ENCODE data around the gene CFAP61. TPM values are rescaled to one million over a fixed set of nuclear protein-coding genes. Genes with fewer than 3 reads are reported as not detected.
"Not testable (repeated sequence)": the region's sequence is repeated elsewhere in the genome, so short reads cannot be mapped to it uniquely, and the experiment has no call there.

CFAP61 gene, protein sequence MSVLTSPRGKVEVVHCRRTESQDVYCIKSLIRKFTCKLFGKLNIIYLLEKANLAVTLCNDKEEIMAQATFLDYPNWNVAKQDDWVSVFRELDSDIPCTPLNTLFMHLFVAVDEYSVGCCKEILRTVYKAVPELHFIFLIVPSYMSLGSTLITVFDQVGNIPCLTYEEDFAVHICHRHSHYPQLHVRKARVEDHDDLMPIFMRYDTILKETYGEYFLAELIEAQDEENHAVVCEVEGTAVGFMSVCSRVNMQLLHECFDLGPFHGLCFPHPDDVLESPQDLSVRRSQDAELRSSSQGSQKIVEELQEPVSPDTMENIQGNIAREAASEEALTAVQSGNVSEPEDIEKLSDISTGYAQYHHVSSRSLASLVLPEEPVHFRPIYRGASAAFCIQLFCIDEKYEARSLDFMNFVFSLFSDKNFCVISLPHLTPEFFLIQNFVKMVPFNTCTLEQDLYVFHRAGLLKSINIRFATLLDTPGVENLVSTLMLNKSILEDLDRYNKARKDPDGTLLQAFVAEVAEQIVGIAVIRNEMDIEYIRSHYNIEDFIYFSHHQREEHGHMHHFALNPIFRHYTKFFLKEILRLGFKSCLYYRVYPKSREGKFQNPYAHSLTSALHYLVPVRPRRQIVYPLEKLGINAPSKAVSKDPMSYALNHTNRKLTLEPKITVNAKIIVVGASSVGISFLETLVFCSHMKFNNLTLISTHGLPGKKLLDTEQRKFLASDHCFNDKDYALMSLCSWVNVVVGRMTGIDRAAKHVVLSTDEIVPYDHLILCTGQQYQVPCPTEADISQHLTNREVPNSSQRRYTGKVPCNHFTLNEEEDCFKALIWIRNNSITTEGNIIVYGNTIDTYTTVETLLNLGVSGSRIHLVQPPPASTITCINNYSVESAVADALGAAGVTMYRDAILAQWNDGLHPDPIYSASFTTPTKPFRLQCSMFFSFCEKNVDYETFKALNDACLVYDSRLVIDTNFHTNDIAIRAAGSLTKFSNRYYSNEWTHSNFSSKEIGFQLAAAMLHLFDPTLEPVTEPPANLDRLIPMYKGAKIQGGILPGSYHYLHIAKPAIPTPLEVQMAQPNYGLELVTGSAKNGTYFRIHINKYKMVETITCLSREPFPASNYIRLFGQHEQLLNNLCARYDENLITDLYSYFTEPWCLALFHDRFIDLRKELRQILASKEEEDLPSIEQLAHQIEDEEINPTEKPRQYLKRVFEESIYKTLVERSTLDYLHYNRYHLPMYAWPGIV
- not detected for polyA plus RNA-seq (2013, experiment 1 of 2; ENCODE audit: insufficient read length)
- 0.26 TPM for polyA plus RNA-seq (2013, experiment 2 of 2; ENCODE audit: insufficient read length)

GRCh38 chr20:20052074-20052970 lies at the start of gene CFAP61, which contains the start of gene CRNKL1:
TSS of gene CFAP61 (plus strand) at chr20:20052532. CDS start at chr20:20056654, 4,122 bp downstream.
TSS of gene CRNKL1 (minus strand) at chr20:20052466. CDS start at chr20:20052342, 124 bp downstream.
- peak; percentile 94 for DNase-seq

GRCh38 chr20:20003031-20003954 lies 49.0 kb upstream of the CFAP61 start:
- peak; percentile 48 for DNase-seq

- DNase-seq = not testable (repeated sequence)
These were observed 48.4 kb upstream of the CFAP61 start for GRCh38 chr20:20003955-20004322.

GRCh38 chr20:20005342-20005741 lies 47.0 kb upstream of the CFAP61 start:
- DNase-seq = no peak

- no peak for DNase-seq
These were observed 42.5 kb upstream of the CFAP61 start for GRCh38 chr20:20009784-20010253.

DNA sequence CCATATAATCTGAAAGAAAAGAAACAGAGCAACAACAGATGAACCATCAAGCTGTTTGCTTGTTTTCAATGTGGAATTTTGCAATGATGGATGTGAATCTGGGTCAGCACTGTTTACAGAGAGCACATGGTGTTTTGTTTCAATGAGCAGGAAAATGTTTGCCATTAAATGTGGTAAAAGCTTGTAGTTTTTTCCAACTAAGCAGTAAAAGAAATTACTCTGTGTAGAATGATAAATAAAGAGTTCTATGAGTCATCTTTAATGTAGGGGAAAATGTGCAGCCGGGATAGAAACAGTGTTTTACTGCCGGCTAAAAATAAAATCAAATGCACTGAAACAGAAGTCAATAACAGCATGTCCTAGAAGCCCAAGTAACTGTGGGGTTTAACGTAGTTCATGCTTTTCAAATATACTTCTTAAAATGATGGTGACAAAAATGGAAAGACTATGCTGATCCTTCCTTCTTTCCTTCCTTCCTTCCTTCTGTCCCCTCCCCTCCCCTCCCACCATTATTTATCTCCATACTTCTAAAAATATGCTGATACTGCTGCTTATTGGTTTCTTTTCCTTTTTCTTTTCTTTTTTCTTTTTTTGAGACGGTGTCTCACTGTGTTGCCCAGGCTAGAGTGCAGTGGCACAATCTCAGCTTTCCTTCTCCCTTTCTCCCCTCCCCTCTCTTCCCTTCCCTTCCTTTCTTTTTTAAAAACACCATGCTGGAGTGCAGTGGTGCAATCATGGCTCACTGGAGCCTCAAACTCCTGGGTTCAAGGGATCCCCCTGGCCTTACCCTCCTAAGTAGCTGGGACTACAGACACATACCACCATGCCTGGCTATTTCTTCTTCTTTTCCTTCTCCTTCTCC lies 41.5 kb upstream of the CFAP61 start:
- DNase-seq = peak; percentile 26

- DNase-seq = no peak
These were observed 39.8 kb upstream of the CFAP61 start for GRCh38 chr20:20012541-20012940.

GRCh38 chr20:20014659-20015058 lies 37.7 kb upstream of the CFAP61 start:
- DNase-seq = no peak

DNA sequence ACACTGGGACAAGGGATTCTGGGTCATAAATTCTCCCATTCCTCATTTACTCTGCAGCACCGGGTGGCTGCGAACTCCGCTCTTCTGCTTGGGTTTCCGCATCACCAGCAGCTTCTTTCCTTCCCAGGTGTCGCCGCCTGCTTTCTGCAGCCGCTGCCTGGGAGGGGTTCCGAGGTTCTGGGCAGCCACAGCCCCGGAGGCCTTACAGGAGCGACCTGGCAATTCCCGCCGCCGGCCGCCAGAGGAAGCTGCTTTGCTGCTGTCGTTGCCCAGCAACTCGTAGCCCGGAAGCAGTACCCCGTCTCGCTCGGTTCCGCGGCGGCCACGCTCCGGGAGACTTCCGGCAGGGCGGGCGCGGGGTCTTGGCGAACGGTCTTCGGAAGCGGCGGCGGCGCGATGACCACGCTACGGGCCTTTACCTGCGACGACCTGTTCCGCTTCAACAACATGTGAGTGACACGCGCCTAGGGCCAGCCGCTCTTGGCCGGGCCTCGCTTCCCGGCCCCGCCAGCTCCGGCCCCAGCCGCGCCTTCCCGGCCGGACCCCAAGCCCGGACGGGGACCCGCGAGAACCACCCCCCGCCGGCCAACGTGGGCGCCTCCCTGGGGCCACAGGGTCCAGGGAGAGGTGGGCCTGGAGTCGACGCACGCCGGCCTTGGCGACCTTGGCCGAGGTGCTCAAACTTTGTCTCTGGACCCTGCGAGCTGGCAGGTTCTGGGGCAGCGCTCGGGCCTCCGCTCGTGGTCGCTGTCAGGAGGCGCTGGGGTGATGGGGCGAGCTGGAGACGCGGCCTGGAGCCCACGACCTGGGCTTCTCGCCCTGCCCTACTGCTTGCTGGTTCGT lies 35.1 kb upstream of the CFAP61 start, which contains the start of gene NAA20:
TSS of gene NAA20 (plus strand) at position 362 of the 843 bp plus-strand sequence. CDS start at position 397, 35 bp downstream.
- DNase-seq = peak; percentile 91

- no peak for DNase-seq
These were observed 34.5 kb upstream of the CFAP61 start for GRCh38 chr20:20017844-20018185.

- no peak for DNase-seq
These were observed 34.0 kb upstream of the CFAP61 start for GRCh38 chr20:20018366-20018765.

DNA sequence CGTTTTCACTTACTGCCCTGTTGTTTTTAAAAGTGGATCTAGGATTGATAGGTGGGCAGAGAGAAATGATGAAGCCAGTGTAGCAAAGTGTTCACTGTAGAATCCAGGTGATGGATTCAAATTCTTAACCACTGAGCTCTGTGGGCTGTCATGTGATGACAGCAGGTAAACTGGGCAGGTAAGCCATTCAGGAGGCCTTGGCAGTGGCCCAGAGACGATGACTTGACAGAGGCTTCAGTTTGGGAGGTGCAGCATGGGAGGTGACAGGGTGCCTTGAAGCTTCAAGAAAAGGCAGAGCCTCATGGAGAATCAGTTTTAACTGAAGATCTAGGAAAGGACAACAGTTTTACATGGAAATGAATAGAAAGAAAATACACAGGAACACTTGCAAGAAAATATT lies 33.2 kb upstream of the CFAP61 start:
- no peak for DNase-seq

DNA sequence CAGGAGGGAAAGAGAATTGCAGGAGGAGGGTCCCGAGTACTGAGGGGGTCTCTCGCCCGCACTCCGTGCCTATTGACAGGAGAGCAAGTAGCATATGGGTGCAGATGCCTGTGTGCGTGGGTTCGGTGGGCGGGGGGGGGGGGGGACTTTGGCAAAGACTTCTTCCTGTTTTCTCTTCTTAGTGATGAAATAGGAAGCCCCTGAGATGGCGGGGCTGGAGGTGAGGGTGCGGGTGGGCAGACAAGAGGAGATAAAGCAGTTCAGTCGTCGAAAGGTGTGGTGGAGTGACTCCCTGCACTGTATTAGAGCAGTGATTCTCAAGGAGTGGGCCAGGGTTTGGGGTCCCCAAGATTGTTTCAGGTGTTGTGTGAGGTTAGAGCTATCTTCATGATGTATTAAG lies 31.4 kb upstream of the CFAP61 start:
- DNase-seq = no peak

DNA sequence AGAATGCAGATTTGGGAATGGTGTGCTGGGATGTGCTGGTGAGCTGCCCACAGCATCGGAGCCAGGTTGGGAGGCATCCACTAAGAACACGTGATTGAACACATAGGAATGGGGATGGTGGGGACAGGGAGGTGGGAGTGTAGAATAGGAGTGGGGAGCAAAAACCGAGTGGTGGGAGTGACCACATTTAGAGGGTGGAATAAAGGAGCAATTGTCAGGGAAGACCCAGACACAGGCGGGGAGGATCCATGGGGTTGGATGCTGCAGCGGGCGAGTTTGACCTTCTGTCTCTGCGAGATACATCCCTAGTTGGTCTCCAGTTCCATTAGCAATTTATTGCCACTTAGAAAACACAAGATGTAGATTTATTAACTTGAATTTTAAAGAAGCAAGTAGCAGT lies 30.5 kb upstream of the CFAP61 start:
- no peak for DNase-seq

DNA sequence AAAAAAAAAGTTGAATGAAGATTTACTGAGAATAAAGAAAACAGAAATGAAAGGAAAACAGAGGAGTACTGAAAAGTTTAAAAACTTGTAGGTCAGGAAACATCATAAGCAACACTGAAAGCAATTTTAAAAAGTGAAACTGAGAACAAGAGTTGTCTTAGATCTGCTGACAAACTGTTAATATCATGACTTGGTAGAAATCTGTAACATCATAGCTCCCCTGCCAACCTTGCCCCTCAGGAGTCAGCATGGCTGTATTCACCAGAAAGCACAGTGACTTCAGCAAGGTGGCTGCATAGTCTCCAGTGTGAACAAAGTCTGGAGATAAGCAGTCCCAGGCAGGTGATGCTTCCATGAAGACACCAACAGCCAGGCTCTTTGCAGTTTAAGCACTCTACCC lies 29.8 kb upstream of the CFAP61 start:
- DNase-seq = no peak

GRCh38 chr20:20023395-20023794 lies 28.9 kb upstream of the CFAP61 start:
- no peak for DNase-seq

- DNase-seq = peak; percentile 30
These were observed 27.4 kb upstream of the CFAP61 start for GRCh38 chr20:20024942-20025341.

DNA sequence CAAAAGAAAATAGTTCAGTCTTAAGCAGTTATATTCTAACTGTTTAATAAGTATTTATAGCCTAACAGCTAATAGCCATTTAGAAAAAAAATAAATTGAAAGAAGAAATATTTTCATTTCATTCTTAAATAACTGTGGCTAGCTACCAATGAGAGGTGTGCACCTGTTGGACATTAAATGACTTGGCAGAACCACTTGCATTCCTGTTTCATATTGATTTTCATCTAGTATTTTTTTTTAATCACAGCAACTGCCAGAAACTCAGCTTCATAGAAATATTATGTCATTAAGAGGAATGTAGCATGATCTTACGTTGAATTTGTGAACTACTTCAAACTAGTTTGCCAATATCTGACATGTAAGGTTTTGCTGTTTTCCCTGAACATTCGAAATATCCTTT lies 25.0 kb upstream of the CFAP61 start:
- DNase-seq = no peak
